Measurements from ENCODE around the gene PRELID2. TPM values are rescaled to one million over a fixed set of nuclear protein-coding genes. Genes with fewer than 3 reads are reported as not detected.

Gene PRELID2
- total RNA-seq, 4 donors from 2014 or later = 23.9 to 143 (median 106) TPM

DNA sequence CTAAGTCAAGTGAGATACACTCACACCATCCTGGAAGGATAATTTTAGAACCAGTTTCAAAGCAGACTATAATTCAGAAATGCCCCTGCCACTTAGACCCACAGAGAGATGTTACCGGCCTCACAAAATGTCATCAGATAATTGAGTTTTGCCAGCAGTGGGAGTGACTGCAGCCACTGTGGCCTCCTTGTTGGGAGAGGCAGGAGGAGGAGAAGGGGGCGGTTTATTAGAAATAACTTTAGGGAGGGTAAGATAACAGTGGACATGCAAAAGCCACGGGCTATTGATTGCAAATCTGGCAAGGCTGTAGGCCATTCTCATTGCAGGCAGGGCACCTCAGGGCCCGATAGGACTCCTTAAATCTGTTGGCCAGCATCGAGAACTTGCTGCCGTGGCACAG lies 24.3 kb upstream of the PRELID2 start:
- TF ChIP-seq POLR2A (IDR thresholded peaks at IDR 0.05) (no peak), POLR2AphosphoS5 (IDR thresholded peaks at IDR 0.05) (no peak), EP300 (IDR thresholded peaks at IDR 0.05; ENCODE audit: low read depth) (no peak)
- TF ChIP-seq, protein P1, sequence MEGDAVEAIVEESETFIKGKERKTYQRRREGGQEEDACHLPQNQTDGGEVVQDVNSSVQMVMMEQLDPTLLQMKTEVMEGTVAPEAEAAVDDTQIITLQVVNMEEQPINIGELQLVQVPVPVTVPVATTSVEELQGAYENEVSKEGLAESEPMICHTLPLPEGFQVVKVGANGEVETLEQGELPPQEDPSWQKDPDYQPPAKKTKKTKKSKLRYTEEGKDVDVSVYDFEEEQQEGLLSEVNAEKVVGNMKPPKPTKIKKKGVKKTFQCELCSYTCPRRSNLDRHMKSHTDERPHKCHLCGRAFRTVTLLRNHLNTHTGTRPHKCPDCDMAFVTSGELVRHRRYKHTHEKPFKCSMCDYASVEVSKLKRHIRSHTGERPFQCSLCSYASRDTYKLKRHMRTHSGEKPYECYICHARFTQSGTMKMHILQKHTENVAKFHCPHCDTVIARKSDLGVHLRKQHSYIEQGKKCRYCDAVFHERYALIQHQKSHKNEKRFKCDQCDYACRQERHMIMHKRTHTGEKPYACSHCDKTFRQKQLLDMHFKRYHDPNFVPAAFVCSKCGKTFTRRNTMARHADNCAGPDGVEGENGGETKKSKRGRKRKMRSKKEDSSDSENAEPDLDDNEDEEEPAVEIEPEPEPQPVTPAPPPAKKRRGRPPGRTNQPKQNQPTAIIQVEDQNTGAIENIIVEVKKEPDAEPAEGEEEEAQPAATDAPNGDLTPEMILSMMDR (IDR thresholded peaks at IDR 0.05) = no peak
- H3K27me3 ChIP-seq = no peaks in the 10 kb centered on the region
- no peak for DNase-seq
- no peak overlapping the region for H3K27ac ChIP-seq
- intact Hi-C loops (cut with DNase I; ENCODE audit: low total_unique reads) (no loop called here), in situ Hi-C loops (cut with MboI; ENCODE audit: low pct_ligation_motif_present in 1 of 4, low pct_unique_long_range_greater_than_20kb in 1 of 4, low sequenced_read_pairs in 3 of 4) (no loop called here)
- WGBS, 2 donors (ENCODE audit: low coverage in 1 of 2) = 79 to 100% methylated on average over 2 to 6 of the region's 6 CpGs
- no peak overlapping the region for H3K4me3 ChIP-seq
- peaks cover 0 to 21% (median 14%) of the 10 kb centered on the region in 4 donors for H3K4me1 ChIP-seq
- no peaks in the 10 kb centered on the region for H3K9me3 ChIP-seq
- no peaks in the 10 kb centered on the region for H3K36me3 ChIP-seq

DNA sequence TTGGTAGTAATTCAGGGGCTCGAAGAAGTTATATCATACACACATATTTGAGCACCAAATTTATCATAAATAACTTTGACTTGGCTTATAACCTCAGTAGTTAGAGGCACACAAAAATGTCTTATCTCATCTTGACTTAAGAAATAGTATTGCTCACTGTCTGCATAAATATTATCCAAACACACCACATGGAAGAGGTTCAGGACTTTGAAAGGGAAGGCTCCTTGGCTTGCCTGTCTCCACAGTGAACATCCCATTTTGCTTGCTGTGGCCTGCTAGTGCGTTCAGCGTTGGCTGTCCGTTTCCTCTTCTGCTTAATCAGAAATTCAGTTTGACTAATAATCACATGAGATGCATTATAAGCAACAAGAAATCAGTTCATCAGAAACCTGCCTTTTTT lies 23.8 kb upstream of the PRELID2 start:
- TF ChIP-seq POLR2A (IDR thresholded peaks at IDR 0.05) (no peak), POLR2AphosphoS5 (IDR thresholded peaks at IDR 0.05) (no peak), EP300 (IDR thresholded peaks at IDR 0.05; ENCODE audit: low read depth) (no peak)
- TF ChIP-seq, protein P1 (IDR thresholded peaks at IDR 0.05) = no peak
- 67 to 78% methylated on average over 4 of the region's 4 CpGs for WGBS, 2 donors (ENCODE audit: low coverage in 1 of 2)
- no peaks in the 10 kb centered on the region for H3K27me3 ChIP-seq
- intact Hi-C loops (cut with DNase I; ENCODE audit: low total_unique reads) (no loop called here), in situ Hi-C loops (cut with MboI; ENCODE audit: low pct_ligation_motif_present in 1 of 4, low pct_unique_long_range_greater_than_20kb in 1 of 4, low sequenced_read_pairs in 3 of 4) (no loop called here)
- no peak overlapping the region for H3K4me3 ChIP-seq
- no peaks in the 10 kb centered on the region for H3K36me3 ChIP-seq
- no peak overlapping the region for H3K27ac ChIP-seq
- DNase-seq = no peak
- no peaks in the 10 kb centered on the region for H3K9me3 ChIP-seq
- H3K4me1 ChIP-seq = peaks cover 0 to 21% (median 14%) of the 10 kb centered on the region in 4 donors

DNA sequence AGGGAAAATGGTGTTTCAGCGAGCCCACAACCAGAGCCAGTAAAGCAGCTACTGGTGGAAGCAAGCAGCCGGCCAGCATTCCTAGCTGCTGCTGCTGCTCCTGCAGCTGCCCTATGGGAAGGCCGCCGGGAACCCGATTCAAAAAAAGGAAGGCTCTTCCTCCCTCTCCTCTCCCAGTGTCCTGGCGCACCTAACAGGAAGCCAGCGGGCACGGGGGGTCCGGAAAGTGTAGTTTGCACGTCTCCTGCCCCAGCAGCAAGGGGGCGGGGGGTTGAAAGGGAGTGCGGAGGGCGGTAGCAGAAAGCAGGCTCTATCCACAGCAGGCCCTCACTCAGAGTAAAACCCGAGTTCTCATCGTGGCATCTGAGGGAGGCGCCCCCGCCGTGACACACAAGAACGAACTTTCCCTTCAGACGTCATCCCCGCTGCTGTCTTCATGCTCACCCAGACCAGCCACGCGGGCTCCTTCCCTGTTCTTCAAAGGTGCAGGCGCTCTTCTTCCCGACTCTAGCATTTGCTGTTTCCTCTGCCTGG lies 21.2 kb upstream of the PRELID2 start:
- peak; percentile 26 for DNase-seq
- intact Hi-C loops (cut with DNase I; ENCODE audit: low total_unique reads) (no loop called here), in situ Hi-C loops (cut with MboI; ENCODE audit: low pct_ligation_motif_present in 1 of 4, low pct_unique_long_range_greater_than_20kb in 1 of 4, low sequenced_read_pairs in 3 of 4) (no loop called here)
- peak overlapping the region; percentile 80 to 83 (median 82) for H3K27ac ChIP-seq
- TF ChIP-seq POLR2AphosphoS5 (IDR thresholded peaks at IDR 0.05) = no peak
- TF ChIP-seq, protein P1 (IDR thresholded peaks at IDR 0.05) = no peak
- no peak for TF ChIP-seq EP300 (IDR thresholded peaks at IDR 0.05; ENCODE audit: low read depth)
- TF ChIP-seq POLR2A (IDR thresholded peaks at IDR 0.05) = no peak
- H3K4me3 ChIP-seq = peak overlapping the region in 3 of 4 donors; percentile 9 to 39 (median 28)
- H3K36me3 ChIP-seq = no peaks in the 10 kb centered on the region
- WGBS, 2 donors (ENCODE audit: low coverage in 1 of 2) = 17 to 44% methylated on average over 13 to 24 of the region's 25 CpGs
- H3K9me3 ChIP-seq = no peaks in the 10 kb centered on the region
- H3K4me1 ChIP-seq = peaks cover 0 to 32% (median 21%) of the 10 kb centered on the region in 4 donors
- no peaks in the 10 kb centered on the region for H3K27me3 ChIP-seq

DNA sequence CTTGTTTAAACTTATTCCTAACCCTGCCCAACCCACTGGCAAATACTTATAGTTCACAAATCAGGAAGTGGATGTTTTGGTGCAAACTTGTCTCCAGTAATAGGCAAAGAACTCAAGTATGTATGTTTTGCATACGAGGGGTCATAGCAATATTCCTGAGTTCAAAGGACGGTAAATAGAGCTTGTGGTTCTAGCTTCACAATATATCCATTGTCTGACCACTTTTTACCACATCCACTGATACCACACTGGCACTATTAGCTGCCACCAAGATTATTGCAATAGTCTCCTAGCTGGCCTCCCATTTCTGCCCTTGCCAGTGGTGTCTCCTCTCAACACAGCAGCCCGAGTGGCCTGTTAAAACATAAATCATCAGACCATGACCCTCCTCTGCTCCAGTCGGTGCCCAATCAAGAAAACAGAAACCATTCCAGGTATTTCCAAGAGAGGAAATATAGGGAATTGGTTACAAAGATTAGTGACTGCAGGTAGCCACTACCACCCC lies 20.7 kb upstream of the PRELID2 start:
- Histone ChIP-seq H3K4me1 (peaks cover 0 to 32% (median 21%) of the 10 kb centered on the region in 4 donors), H3K27me3 (no peaks in the 10 kb centered on the region), H3K36me3 (no peaks in the 10 kb centered on the region), H3K4me3 (peak overlapping the region in 2 of 4 donors; percentile 28 to 39), H3K27ac (peak overlapping the region; percentile 80 to 83 (median 82)), H3K9me3 (no peaks in the 10 kb centered on the region)
- in situ Hi-C loops (cut with MboI; ENCODE audit: low pct_ligation_motif_present in 1 of 4, low pct_unique_long_range_greater_than_20kb in 1 of 4, low sequenced_read_pairs in 3 of 4) = no loop called here
- 31 to 37% methylated on average over 4 of the region's 4 CpGs for WGBS, 2 donors (ENCODE audit: low coverage in 1 of 2)
- no peak for DNase-seq
- intact Hi-C loops (cut with DNase I; ENCODE audit: low total_unique reads) = no loop called here
- no peak for TF ChIP-seq POLR2AphosphoS5 (IDR thresholded peaks at IDR 0.05)
- TF ChIP-seq, protein P1 (IDR thresholded peaks at IDR 0.05) = peak in 1 of 5 experiments; percentile 11
- TF ChIP-seq POLR2A (IDR thresholded peaks at IDR 0.05) = no peak
- no peak for TF ChIP-seq EP300 (IDR thresholded peaks at IDR 0.05; ENCODE audit: low read depth)

Data from transverse colon (tissue), 4 donors.